A549 (cell line): ENCODE results near the gene MYRIP. TPM values are rescaled to one million over a fixed set of nuclear protein-coding genes. Genes with fewer than 3 reads are reported as not detected.

ENCODE experiments used
- ATAC-seq, 2 experiments: fragments of 200-7000 bp in 1 of 2; fragments of >200 bp in 1 of 2; cut with Nextera tagmentation in 1 of 2; cut with Tn5 transposase in 1 of 2; 3 replicates each; pipeline versions ENCODE4 v1.8.0 to v1.9.1; 2018 to 2020; ENCODE audit warnings: mild to moderate bottlenecking in 1 of 2, moderate library complexity in 1 of 2
- CTCF ChIA-PET: fragments of 300-600 bp; sonication (Branson Sonifier 250); formaldehyde crosslinking; extraction: SDS; loops from one replicate; lab custom pipeline; 2021; ENCODE audit warnings: antibody characterized with exemption, inconsistent platforms; lab: Yijun Ruan, JAX
- POLR2A ChIA-PET: fragments of 350-600 bp; formaldehyde crosslinking; extraction: SDS; loops from one replicate; lab custom pipeline; 2021; ENCODE audit warnings: antibody characterized with exemption, inconsistent platforms; lab: Yijun Ruan, JAX
- DNase-seq, 2 experiments: peaks; one replicate each; pipeline versions ENCODE4 v3.0.0 to v3.0.0-alpha.2; 2011 to 2016; ENCODE audit warnings: low read depth in 1 of 2, low spot score in 1 of 2
- FAIRE-seq: peaks from 2 replicates; lab custom pipeline; 2011; peaks lifted over from hg19 to GRCh38; lab: Jason Lieb, UNC
- H3K27ac ChIP-seq, 2 experiments: fragments of >200 bp; sonication (Bioruptor Twin); formaldehyde crosslinking; 3 replicates each; pipeline ENCODE4 v1.5.1; 2016 to 2017
- H3K4me1 ChIP-seq: fragments of >200 bp; sonication (Bioruptor Twin); formaldehyde crosslinking; 3 replicates; pipeline ENCODE4 v1.6.1; 2016
- H3K4me2 ChIP-seq: fragments of >200 bp; sonication (Bioruptor Twin); formaldehyde crosslinking; 3 replicates; pipeline ENCODE4 v1.6.1; 2016
- H3K4me3 ChIP-seq: fragments of >200 bp; sonication (Bioruptor Twin); formaldehyde crosslinking; 3 replicates; pipeline ENCODE4 v1.5.1; 2016
- H3K9me3 ChIP-seq: fragments of >200 bp; sonication (Bioruptor Twin); formaldehyde crosslinking; 3 replicates; pipeline ENCODE4 v1.6.1; 2016
- EHF ChIP-seq: fragments of 250-450 bp; sonication (Bioruptor Pico); IDR thresholded peaks from 2 replicates; pipeline ENCODE4 v1.5.0; 2020; ENCODE audit warnings: mild to moderate bottlenecking
- FOSL2 ChIP-seq, 2 experiments: fragments of 450-650 bp in 1 of 2; fragments of >200 bp in 1 of 2; sonication (Bioruptor Twin) in 1 of 2; formaldehyde crosslinking; IDR thresholded peaks; 2 replicates each; pipeline versions ENCODE4 v1.5.0 to v1.6.1; 2016 to 2020; ENCODE audit warnings: mild to moderate bottlenecking in 1 of 2, moderate library complexity in 1 of 2
- GATA3 ChIP-seq: IDR thresholded peaks from 2 replicates; pipeline ENCODE4 v1.6.1; 2012; ENCODE audit warnings: borderline replicate concordance
- MAZ ChIP-seq: fragments of 150-350 bp; IDR thresholded peaks from 2 replicates; pipeline ENCODE4 v1.6.1; 2014; ENCODE audit warnings: antibody characterized with exemption, low read depth, low read length, borderline replicate concordance
- NFE2L2 ChIP-seq: fragments of 150-350 bp; conservative IDR thresholded peaks from 2 replicates; pipeline ENCODE4 v1.6.1; 2014; ENCODE audit warnings: low read length
- NR3C1 ChIP-seq: fragments of >200 bp; sonication (Bioruptor Twin); formaldehyde crosslinking; IDR thresholded peaks from 3 replicates; pipeline ENCODE4 v1.6.1; 2017
- POLR2AphosphoS2 ChIP-seq: conservative IDR thresholded peaks from 2 replicates; pipeline ENCODE4 v1.6.1; 2012; ENCODE audit warnings: low read length, improper control_type of control experiment, inconsistent platforms
- RNF2 ChIP-seq: fragments of 200-600 bp; sonication (generic); IDR thresholded peaks from 2 replicates; pipeline ENCODE4 v1.6.1; 2016; ENCODE audit warnings: low read depth, mild to moderate bottlenecking, antibody characterized with exemption, moderate library complexity, borderline replicate concordance
- SMC3 ChIP-seq: fragments of >200 bp; sonication (Bioruptor Twin); formaldehyde crosslinking; IDR thresholded peaks from 3 replicates; pipeline ENCODE4 v1.6.1; 2018; ENCODE audit warnings: inconsistent platforms
- SREBF2 ChIP-seq: fragments of 450-650 bp; IDR thresholded peaks from 2 replicates; pipeline ENCODE4 v1.6.1; 2014; ENCODE audit warnings: mild to moderate bottlenecking, moderate library complexity
- WGBS: methylation state at CpG from one replicate; pipeline ENCODE4 v1.1.6; 2017; ENCODE audit errors: missing lambda C conversion rate; 5-methylcytosine and 5-hydroxymethylcytosine counted together
- polyA plus RNA-seq, 4 experiments: library from polyadenylated mRNA; depleted of rRNA in 3 of 4; stranded (reverse); fragments of >200 nt; fragmentation: RNase III in 1 of 4; extraction: RNeasy Plus Mini Kit Qiagen cat#74134 plus additional on column Dnase treatment in 1 of 4; gene quantifications; 2 replicates in 3 of 4; 3 replicates in 1 of 4; pipeline ENCODE4 v1.2.3, GENCODE V29; 2011 to 2017
- TF ChIP-seq, protein P1 (sequence below): fragments of 200-600 bp; sonication (generic); IDR thresholded peaks from 2 replicates; pipeline ENCODE4 v1.6.1; 2016; ENCODE audit warnings: antibody characterized with exemption, mild to moderate bottlenecking, moderate library complexity
- TF ChIP-seq, protein P2 (sequence below): fragments of 250-450 bp; sonication (Bioruptor Pico); IDR thresholded peaks from 2 replicates; pipeline ENCODE4 v1.5.0; 2020; ENCODE audit warnings: low read depth, mild to moderate bottlenecking, moderate library complexity

MYRIP gene
- polyA plus RNA-seq, 2 of the 4 experiments (the other 2 are of a cell fraction) = not detected

DNA sequence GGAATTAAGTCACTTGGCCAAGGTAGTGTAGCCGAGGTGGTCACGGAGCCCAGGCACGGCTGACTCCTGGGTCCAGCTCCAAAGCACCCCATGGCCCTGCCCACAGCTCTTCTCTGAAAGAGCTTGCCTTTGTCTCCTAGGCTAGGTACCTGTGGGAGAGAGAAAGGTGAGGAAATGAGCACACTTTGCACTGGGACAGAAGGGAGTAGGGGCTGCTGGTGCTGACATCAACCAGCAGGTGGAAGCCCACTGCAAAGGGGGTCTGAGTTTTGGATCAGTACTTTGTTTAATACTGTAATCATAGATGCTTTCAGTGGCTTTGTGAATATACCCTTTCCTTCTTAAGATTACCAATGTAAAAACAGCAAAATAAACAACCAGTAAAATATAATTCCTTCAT is 371.8 kb downstream of the MYRIP start (continued):
- TF ChIP-seq, protein P1, sequence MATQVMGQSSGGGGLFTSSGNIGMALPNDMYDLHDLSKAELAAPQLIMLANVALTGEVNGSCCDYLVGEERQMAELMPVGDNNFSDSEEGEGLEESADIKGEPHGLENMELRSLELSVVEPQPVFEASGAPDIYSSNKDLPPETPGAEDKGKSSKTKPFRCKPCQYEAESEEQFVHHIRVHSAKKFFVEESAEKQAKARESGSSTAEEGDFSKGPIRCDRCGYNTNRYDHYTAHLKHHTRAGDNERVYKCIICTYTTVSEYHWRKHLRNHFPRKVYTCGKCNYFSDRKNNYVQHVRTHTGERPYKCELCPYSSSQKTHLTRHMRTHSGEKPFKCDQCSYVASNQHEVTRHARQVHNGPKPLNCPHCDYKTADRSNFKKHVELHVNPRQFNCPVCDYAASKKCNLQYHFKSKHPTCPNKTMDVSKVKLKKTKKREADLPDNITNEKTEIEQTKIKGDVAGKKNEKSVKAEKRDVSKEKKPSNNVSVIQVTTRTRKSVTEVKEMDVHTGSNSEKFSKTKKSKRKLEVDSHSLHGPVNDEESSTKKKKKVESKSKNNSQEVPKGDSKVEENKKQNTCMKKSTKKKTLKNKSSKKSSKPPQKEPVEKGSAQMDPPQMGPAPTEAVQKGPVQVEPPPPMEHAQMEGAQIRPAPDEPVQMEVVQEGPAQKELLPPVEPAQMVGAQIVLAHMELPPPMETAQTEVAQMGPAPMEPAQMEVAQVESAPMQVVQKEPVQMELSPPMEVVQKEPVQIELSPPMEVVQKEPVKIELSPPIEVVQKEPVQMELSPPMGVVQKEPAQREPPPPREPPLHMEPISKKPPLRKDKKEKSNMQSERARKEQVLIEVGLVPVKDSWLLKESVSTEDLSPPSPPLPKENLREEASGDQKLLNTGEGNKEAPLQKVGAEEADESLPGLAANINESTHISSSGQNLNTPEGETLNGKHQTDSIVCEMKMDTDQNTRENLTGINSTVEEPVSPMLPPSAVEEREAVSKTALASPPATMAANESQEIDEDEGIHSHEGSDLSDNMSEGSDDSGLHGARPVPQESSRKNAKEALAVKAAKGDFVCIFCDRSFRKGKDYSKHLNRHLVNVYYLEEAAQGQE = no peak
- TF ChIP-seq, protein P2, sequence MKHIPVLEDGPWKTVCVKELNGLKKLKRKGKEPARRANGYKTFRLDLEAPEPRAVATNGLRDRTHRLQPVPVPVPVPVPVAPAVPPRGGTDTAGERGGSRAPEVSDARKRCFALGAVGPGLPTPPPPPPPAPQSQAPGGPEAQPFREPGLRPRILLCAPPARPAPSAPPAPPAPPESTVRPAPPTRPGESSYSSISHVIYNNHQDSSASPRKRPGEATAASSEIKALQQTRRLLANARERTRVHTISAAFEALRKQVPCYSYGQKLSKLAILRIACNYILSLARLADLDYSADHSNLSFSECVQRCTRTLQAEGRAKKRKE (CRISPR knock-in tag) = no peak
- TF ChIP-seq SREBF2 = no peak
- TF ChIP-seq MAZ = no peak

DNA sequence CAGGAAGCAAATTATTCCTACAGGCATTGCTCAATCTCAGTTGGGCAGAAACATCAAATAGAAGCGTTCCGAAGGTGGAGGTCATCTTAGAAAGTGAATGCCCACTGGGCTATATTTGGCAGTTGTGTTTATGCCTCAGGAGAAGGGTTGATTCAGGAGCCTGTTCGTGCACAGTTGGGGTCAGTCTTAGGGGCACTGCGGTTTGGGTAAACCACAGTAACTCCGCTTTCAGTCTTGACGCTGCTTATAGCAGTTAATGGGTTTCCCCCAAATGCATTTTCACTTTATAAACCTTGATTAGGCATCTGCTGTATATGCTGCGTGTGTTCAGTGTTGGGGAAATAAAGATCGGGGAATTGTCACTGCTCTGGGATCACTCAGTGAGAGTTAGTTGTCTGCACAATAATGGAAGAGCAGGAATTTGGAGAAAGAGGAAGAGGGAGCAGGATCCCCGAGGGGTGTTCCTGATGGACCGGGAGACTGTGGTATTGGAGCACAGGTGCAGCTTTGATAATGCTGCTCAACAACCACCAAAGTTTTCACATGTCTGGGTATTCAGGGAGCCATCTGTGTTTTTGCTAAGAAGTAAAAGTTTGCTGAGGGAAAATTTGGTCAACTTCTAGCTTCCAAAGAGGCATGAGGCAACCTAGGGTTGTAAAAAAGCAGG is 375.8 kb downstream of the MYRIP start:
- no peak overlapping the region for H3K4me2 ChIP-seq
- ChIA-PET POLR2A (no interaction called here), CTCF (interaction anchor here (1.6 to 2.4 kb wide), 2 partner anchors 124 to 643 kb away, joined by 3 to 8 read pairs; partner anchors contain the start of gene EIF1B)
- H3K4me3 ChIP-seq = no peak overlapping the region
- H3K4me1 ChIP-seq = no peaks in the 10 kb centered on the region
- no peaks in the 10 kb centered on the region for H3K9me3 ChIP-seq
- ATAC-seq = no peak
- no peak for TF ChIP-seq GATA3
- TF ChIP-seq NFE2L2 = no peak
- no peak for TF ChIP-seq SMC3
- no peak for FAIRE-seq
- 59% methylated on average over 10 of the region's 10 CpGs for WGBS
- H3K27ac ChIP-seq = no peak overlapping the region
- no peak for DNase-seq

DNA sequence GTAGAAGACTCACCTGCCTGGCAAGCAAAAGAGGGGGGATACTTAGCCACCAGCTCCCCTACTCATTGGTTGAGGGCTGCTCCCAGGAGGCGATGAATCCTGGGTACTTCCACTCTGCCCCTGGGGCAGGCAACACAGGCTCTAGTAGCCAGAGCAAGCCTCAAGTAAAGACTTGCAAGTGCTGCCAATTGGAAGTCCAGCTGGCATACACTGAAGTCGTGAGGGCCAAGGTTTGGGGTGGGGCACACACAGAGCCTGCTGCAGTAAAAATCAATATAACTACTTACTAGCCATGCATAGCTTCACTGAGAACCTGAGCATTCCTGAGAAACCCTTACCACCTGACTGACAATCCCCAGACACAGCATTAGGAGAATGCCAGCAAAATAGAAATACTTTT is 377.1 kb downstream of the MYRIP start:
- TF ChIP-seq RNF2 (no peak), NR3C1 (no peak)
- Histone ChIP-seq H3K4me2 (no peak overlapping the region), H3K27ac (no peak overlapping the region), H3K4me3 (no peak overlapping the region), H3K9me3 (no peaks in the 10 kb centered on the region), H3K4me1 (no peaks in the 10 kb centered on the region)
- DNase-seq (no peak), FAIRE-seq (no peak), ATAC-seq (no peak)
- 21% methylated on average over 2 of the region's 2 CpGs for WGBS
- CTCF ChIA-PET = interaction anchor here (0.6 to 2.4 kb wide), 5 partner anchors 8 to 644 kb away, joined by 3 to 8 read pairs (median 5); partner anchors contain the start of gene EIF1B
- POLR2A ChIA-PET = no interaction called here

DNA sequence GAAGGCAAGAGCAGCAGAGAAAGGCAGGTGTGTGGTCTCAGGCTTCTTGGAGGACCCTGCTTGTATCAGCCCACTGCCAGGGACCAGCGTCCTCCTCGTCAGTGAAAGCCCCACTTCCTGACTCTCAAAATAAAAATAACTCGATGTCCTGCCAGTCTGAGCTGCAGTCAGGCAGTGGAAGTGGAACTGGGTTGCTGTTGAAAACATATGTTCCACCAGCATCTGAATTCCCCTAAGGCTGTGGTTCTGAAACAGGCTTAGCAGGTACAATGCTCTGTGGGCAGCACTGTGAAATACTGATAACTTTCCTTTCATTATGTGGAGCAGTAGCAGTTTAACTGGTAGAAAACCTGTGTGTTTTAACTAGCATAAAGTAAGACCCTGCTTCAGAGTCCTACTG is 378.5 kb downstream of the MYRIP start:
- ATAC-seq (no peak), FAIRE-seq (no peak), DNase-seq (no peak)
- TF ChIP-seq POLR2AphosphoS2 (no peak), FOSL2 (IDR thresholded peaks at IDR 0.05) (no peak), FOSL2 (CRISPR knock-in tag; IDR thresholded peaks at IDR 0.05) (no peak), EHF (CRISPR knock-in tag) (no peak)
- no peak overlapping the region for H3K4me3 ChIP-seq
- CTCF ChIA-PET = interaction anchor here (0.6 to 8.4 kb wide), 6 partner anchors 7 to 457 kb away, joined by 3 to 60 read pairs (median 4); partner anchors contain the start of gene EIF1B
- no peaks in the 10 kb centered on the region for H3K9me3 ChIP-seq
- 22% methylated on average over 2 of the region's 3 CpGs for WGBS
- no peak overlapping the region for H3K27ac ChIP-seq
- no peaks in the 10 kb centered on the region for H3K4me1 ChIP-seq
- POLR2A ChIA-PET = no interaction called here
- no peak overlapping the region for H3K4me2 ChIP-seq
